Right lobe of liver (tissue), 6 donors: ENCODE results near the gene CSTF1. TPM values are rescaled to one million over a fixed set of nuclear protein-coding genes. Genes with fewer than 3 reads are reported as not detected.

Experiments
- ATAC-seq, 4 donors: fragments of 200-7000 bp; cut with Tn5 transposase; one replicate each; pipeline ENCODE4 v1.9.1; 2020; ENCODE audit warnings: mild to moderate bottlenecking in 4 of 4, moderate library complexity in 4 of 4
- DNase-seq, 3 donors: peaks; one replicate each; pipeline ENCODE4 v3.0.0-alpha.2; 2020
- H3K27ac ChIP-seq, 3 donors: fragments of 200-600 bp; one replicate each; pipeline ENCODE4 v1.8.0; 2022
- H3K27me3 ChIP-seq, 2 donors: fragments of 200-600 bp; one replicate each; pipeline ENCODE4 v1.8.0; 2022
- H3K36me3 ChIP-seq, 4 donors: fragments of 200-600 bp; sonication (generic) in 1 of 4; one replicate each; pipeline versions ENCODE4 v1.5.1 to v1.8.0; 2017 to 2022; ENCODE audit warnings: control low read depth in 1 of 4
- H3K4me1 ChIP-seq, 4 donors: fragments of 200-600 bp; sonication (generic) in 1 of 4; one replicate each; pipeline versions ENCODE4 v1.5.1 to v1.8.0; 2017 to 2022; ENCODE audit warnings: control low read depth in 1 of 4
- H3K4me3 ChIP-seq, 3 donors: fragments of 200-600 bp; one replicate each; pipeline ENCODE4 v1.8.0; 2022
- H3K9me3 ChIP-seq, 4 donors: fragments of 200-600 bp; sonication (generic) in 1 of 4; one replicate each; pipeline versions ENCODE4 v1.5.1 to v1.8.0; 2017 to 2022; ENCODE audit warnings: control low read depth in 1 of 4
- CTCF ChIP-seq, 4 donors: fragments of 200-600 bp in 3 of 4; fragments of 450-650 bp in 1 of 4; IDR thresholded peaks; one replicate each; pipeline versions ENCODE4 v1.5.1 to v1.8.0; 2016 to 2022; ENCODE audit warnings: antibody characterized with exemption in 4 of 4, mild to moderate bottlenecking in 2 of 4
- POLR2A ChIP-seq: fragments of 450-650 bp; IDR thresholded peaks from one replicate; pipeline ENCODE4 v1.6.1; 2017; ENCODE audit warnings: antibody characterized with exemption, mild to moderate bottlenecking
- WGBS: methylation state at CpG from one replicate; pipeline ENCODE4 v1.1.6; 2018; ENCODE audit warnings: low coverage, low lambda C conversion rate; ENCODE audit not compliant: insufficient coverage; ENCODE audit errors: missing lambda C conversion rate; 5-methylcytosine and 5-hydroxymethylcytosine counted together
- intact Hi-C, 2 donors: fragments of 100-400 bp; cut with DNase I; formaldehyde crosslinking; loops; one replicate each; pipeline versions ENCODE4 v1.11.2 to v1.14.1; 2022
- total RNA-seq, 6 experiments: library from RNA; depleted of rRNA in 2 of 6; stranded (reverse); fragments of >200 nt in 2 of 6; fragmentation: NEBNext Ultra II Directional in 3 of 6; extraction: Animal tissue kit (Norgen Biotek cat#: 25700) in 3 of 6; gene quantifications; one replicate each; pipeline versions ENCODE4 v1.1.0 to v1.2.4, GENCODE V29; 2016 to 2023
- donor health status: DM: no; HTN: yes; CAD: no.
- donor health status: DM: no; HTN: no; CAD: no.
- donor health status: DM: no; HTN: no; CAD: no.
- donor health status: DM: no; HTN: yes; CAD: no.
- donor health status: DM: no; HTN: yes; CAD: no.

Gene CSTF1
- total RNA-seq, 6 experiments from 2014 or later = 14.9 to 27.2 (median 16.6) TPM

- DNase-seq = no peak
- Histone ChIP-seq H3K27ac (no peak overlapping the region), H3K36me3 (no peaks in the 10 kb centered on the region), H3K4me3 (no peak overlapping the region), H3K9me3 (no peaks in the 10 kb centered on the region), H3K27me3 (no peaks in the 10 kb centered on the region), H3K4me1 (peaks cover 0 to 4% (median 0%) of the 10 kb centered on the region in 4 donors)
- TF ChIP-seq POLR2A = no peak
- no peak for TF ChIP-seq CTCF (IDR thresholded peaks at IDR 0.05)
- WGBS = 51% methylated on average over 4 of the region's 4 CpGs
- intact Hi-C loops = no loop called here
- ATAC-seq = no peak
These were observed 30.4 kb downstream of the CSTF1 start for GRCh38 chr20:56422824-56423189.

- intact Hi-C loops = no loop called here
- WGBS = 83% methylated on average over 1 of the region's 1 CpG
- Histone ChIP-seq H3K36me3 (no peaks in the 10 kb centered on the region), H3K4me1 (peaks cover 0 to 4% (median 0%) of the 10 kb centered on the region in 4 donors), H3K4me3 (no peak overlapping the region), H3K27me3 (no peaks in the 10 kb centered on the region), H3K9me3 (no peaks in the 10 kb centered on the region), H3K27ac (no peak overlapping the region)
- no peak for TF ChIP-seq POLR2A
- no peak for TF ChIP-seq CTCF (IDR thresholded peaks at IDR 0.05)
- DNase-seq = no peak
- no peak for ATAC-seq
These were observed 30.8 kb downstream of the CSTF1 start for GRCh38 chr20:56423211-56423610.

GRCh38 chr20:56423886-56424285 lies 31.4 kb downstream of the CSTF1 start:
- Histone ChIP-seq H3K36me3 (no peaks in the 10 kb centered on the region), H3K27me3 (no peaks in the 10 kb centered on the region), H3K4me3 (no peak overlapping the region), H3K4me1 (peaks cover 0 to 4% (median 0%) of the 10 kb centered on the region in 4 donors), H3K9me3 (no peaks in the 10 kb centered on the region), H3K27ac (no peak overlapping the region)
- intact Hi-C loops = no loop called here
- TF ChIP-seq CTCF (IDR thresholded peaks at IDR 0.05) = no peak
- no peak for TF ChIP-seq POLR2A
- 67% methylated on average over 1 of the region's 1 CpG for WGBS
- ATAC-seq = no peak
- DNase-seq = no peak

- TF ChIP-seq POLR2A = no peak
- TF ChIP-seq CTCF (IDR thresholded peaks at IDR 0.05) = no peak
- intact Hi-C loops = no loop called here
- no peak overlapping the region for H3K27ac ChIP-seq
- ATAC-seq = no peak
- no peaks in the 10 kb centered on the region for H3K27me3 ChIP-seq
- no peak overlapping the region for H3K4me3 ChIP-seq
- H3K9me3 ChIP-seq = no peaks in the 10 kb centered on the region
- H3K4me1 ChIP-seq = peaks cover 0 to 4% (median 0%) of the 10 kb centered on the region in 4 donors
- no CpG with 5 or more reads among the region's 1 CpG for WGBS
- no peak for DNase-seq
- H3K36me3 ChIP-seq = no peaks in the 10 kb centered on the region
These were observed 32.5 kb downstream of the CSTF1 start for GRCh38 chr20:56424931-56425330.

GRCh38 chr20:56426026-56426425 lies 33.6 kb downstream of the CSTF1 start:
- DNase-seq (peak in 1 of 3 donors; percentile 17), ATAC-seq (no peak)
- H3K4me1 ChIP-seq = peaks cover 0 to 4% (median 0%) of the 10 kb centered on the region in 4 donors
- no peaks in the 10 kb centered on the region for H3K27me3 ChIP-seq
- no peaks in the 10 kb centered on the region for H3K9me3 ChIP-seq
- TF ChIP-seq POLR2A (no peak), CTCF (IDR thresholded peaks at IDR 0.05) (no peak)
- H3K4me3 ChIP-seq = no peak overlapping the region
- H3K27ac ChIP-seq = no peak overlapping the region
- intact Hi-C loops = no loop called here
- 98% methylated on average over 9 of the region's 9 CpGs for WGBS
- H3K36me3 ChIP-seq = no peaks in the 10 kb centered on the region
